ENCODE measurements around the gene CARD19.
A peak's percentile ranks its signal among the peaks of the same experiment; 100 is the strongest.

CARD19 gene, protein sequence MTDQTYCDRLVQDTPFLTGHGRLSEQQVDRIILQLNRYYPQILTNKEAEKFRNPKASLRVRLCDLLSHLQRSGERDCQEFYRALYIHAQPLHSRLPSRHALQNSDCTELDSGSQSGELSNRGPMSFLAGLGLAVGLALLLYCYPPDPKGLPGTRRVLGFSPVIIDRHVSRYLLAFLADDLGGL

DNA sequence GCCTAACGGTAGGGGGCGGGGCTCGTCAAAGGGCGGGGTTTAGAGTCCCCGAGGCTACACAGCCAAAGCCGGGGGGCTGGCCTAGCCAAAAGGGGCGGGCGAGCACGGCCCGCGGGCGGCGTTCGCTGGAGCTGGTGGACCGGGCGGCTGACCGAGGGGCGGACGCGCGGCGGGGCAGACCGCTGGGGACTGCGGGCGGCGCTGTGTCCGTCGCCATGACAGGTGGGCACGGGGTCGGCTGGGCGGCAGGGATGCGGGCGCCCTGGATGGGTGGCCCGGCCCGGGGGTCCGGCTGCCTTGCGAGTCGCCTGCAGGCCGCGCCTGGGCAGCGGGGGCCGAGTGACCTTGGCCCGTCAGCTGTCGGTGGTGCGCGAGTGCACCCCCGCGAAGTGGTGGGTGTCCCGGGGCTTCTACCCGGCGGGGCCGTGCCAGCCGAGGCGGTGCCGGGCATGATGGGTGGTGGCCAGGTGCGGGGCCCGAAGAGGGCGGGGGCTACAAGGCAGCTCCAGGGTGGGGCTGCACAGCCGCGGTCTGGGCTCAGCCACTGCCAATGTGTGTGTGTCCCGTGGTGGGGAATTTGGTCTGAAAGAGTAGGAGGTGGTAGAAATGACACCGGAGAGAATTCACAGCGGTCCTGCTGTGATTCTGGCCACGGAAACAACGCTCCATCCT, at the start of gene CARD19:
TSS of gene CARD19 (plus strand) at position 87 of the 672 bp plus-strand sequence. CDS start at position 216, 129 bp downstream.
- peak; percentile 15 for DNase-seq

DNA sequence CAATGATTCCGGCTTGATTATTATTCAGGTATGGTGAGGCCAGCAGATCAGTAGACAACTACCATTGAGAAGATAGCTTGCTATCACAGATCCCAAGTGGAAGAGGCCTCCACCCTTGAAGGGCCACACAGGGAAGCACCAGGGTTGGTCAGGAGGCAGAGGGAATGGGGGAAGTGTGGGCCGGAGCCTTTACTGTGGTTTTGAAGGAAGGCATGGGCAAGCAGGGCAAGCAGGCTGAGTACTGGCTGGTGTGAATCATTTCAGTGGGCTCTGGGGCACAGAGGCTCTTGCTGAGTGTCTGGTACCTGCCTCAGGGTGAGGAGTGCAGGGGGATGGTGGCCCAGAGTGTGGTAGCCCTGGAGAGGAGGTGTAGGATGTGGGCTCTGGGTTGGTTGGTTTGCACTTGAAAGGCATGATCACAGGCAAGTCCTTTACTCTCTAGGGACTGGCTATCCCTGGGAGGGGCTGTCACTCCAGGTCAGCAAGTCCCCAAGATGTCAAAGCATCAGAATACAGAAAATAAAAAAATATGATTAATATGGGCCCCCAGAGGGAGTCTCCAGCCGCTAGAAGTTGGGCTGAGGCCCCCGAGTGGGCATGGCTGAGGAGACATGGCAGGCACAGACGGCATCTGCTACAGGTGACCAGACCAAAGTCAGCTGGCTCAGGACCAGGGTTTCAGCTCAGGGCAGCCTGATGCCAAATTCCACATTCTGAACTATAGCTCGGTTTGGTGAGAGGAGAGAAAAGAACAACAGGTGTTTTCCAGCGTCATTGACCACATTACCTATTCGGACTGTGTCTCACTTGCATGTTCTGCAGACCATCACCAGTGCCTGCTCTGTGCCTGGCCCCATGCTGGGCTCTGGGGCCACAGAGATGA, 47.2 kb upstream of the CARD19 start:
- no peak for DNase-seq

DNA sequence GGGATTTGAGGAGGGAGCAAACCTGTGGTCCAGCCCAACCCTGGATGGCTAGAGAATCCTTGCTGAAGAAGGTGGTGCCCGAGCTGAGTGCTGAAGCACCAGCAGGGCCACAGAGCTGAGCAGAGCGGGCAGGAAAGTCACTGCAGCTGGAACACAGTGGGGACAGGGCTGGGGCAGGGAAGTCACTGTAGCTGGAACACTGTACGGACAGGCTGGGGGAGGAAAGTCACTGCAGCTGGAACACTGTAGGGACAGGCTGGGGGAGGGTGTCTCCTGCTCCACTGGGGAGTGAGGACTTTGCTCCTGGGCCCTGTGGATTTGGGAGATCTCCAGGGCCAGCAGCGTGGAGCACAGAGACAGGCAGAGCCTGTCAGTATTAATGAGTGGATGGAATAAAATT, 46.5 kb upstream of the CARD19 start:
- DNase-seq, result no peak

DNA sequence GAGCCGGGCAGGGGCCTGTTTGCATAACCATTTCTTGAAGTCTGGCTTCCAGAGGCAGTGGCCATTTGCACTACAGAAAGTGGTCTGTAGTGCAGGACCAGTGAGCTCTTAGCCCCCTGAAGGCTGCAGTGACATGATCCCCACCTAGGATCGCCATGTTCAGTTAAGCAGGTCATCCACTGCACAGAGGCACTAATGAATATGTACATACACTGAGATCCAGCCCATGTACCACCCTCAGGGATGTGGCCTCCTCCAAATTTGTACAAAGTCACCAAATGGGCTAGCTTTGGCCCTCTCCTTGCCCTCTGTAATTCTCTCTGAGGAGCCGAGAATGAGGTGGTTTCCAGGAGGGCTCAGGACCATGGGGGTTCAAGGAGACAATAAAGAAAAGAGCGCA, 45.8 kb upstream of the CARD19 start:
- DNase-seq, result no peak

DNA sequence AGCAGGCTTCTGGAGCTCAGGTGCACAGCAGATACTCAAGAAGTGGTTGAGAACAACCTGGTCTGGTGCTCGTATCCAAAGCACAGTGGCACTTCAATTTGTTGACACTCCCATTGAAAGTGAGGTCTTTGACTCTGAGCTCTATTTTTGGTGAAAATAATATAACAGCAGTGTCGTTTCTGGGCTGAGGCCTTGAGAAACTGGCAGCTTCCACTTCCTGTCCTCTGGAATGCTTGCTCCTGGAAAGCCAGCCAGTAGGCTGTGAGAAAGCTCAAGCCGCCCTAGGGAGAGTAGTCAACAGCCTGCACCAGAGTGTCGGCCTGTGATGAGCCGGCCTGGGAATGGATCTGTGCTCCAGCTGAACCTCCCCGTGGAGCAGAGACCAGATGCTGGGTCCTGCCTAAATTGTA, 44.3 kb upstream of the CARD19 start:
- peak; percentile 40 for DNase-seq

DNA sequence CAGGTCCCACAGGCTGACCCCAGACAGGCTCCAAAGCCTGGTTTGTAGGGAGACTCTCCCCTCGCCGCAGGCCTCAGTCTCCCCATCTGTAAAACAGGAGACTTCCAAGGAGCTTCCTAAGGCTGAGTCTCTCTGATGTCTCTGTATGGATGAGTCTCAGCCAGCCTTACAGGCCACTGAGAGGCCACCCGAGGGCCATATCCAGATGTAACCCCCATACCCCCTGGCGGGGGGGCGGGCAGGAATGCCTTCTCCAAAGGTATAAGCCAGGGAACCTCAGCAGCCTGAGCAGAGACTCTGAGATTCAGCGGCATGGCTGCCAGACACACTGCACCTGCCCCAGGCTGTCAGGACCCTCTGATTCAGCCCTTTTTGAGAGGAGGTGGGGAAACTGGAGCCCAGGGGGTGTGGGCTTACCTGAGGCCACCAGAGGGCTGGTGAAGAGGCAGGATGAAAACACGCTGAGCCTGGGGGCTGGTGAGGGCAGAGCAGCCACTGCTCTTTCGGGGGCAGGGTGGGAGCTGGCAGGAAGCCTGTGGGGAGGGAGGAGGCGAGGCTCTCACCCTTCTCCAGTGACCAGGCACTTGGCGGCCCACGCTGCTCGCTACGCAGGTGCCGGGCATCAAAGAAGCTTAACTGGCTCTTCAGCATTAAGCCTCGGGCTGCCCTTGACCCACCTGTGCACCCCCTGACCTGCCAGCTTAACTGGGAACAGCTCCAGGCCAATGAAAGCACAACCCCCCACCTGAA, 43.1 kb upstream of the CARD19 start:
- no peak for DNase-seq

DNA sequence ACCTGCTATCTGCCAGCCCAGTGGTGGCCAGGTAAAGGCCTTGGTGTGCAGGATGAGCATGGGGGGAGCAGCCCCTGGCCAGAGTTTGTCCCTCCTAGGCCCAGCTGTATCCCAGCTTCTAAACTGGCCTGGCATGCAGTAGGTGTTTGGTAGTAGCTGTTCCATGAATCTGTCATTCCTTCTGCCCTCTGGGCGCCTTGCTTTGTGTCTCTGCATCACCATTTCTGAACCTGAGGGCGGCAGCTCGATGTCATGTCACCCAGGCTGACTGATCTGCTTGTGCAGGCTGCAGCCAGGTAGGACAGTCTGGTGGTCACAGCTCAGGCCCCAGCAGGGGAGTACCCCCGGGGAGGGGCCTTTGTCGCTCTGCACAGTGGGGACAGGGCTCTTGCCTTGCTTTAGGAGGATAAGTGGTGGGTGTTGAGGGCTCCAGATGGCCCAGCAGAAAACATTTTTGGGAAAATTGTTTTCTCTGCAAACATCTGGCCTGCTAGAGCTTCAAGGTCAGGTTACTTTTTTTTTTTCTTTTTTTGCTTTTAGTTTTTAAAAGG, 42.2 kb upstream of the CARD19 start:
- no peak for DNase-seq

DNA sequence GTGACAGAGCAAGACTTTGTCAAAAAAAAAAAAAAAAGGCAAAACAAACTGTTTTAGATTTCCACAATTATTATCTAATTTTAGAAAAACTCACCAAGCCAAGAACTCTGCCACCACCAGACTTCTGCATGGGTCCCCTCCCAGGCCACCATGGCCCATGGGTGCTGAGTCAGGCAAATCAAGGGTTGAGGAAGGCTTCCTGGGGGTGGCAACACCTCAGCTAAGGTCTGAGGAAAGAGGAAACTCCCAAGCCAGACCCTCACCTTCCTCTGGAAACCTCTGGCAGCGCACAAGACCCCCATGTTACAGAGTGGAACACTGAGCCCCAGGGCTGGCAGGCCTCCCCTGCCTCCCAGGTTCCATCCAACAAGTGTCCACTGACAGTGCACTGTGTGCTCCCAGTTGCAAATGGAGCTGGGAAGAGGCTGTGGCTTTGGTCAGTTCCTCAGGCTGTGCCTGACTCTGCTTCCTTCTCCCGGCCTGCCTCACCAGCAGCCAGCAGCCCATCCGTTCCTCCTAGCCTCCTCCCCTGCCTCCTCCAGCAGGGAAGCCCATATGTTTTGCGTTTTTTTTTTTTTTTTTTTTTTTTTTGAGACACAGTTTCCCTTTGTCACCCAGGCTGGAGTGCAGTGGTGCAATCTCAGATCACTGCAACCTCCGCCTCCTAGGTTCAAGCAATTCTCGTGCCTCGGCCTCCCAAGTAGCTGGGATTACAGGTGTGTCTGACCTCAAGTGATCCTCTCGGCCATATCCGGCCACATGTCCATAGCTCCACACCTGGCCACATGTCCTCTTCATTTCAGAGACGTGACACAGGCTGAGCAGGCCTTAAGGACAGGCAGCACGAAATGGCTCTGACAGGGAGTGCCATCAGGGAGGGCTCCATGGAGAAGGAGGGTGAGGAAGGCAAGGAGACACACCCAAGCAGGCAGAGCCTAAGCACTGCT, 41.0 kb upstream of the CARD19 start:
- no peak for DNase-seq

DNA sequence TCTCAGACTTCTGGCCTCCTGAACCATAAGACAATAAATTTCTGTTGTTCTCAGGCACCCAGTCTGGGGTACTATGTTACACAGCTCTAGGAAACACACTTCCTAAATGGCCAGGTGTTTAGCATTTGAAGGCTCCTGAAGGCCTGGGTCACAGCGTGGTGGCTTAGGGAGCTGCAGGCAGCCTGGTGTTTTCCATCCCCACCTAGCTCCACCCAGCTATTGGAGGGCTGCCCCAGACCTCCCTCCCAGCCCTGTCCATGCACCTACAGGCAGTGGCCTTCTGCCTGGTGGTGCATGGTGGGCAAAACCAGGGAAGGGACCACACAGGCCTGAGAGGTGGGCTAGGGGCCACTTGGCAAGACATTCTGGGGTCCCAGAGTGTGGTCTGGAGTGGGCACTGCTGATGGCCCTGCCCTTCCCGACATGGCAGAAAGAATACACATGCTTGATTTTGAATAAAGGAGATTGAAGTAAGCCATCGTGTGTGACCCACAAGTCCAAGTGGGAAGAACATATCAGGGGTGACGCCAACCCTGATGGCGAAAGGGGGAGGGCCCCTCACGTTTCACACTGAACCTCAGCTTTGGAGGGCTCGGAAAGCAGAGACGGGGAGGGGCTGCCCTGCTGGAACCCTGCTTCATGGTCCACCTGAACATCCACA, 38.8 kb upstream of the CARD19 start:
- no peak for DNase-seq

DNA sequence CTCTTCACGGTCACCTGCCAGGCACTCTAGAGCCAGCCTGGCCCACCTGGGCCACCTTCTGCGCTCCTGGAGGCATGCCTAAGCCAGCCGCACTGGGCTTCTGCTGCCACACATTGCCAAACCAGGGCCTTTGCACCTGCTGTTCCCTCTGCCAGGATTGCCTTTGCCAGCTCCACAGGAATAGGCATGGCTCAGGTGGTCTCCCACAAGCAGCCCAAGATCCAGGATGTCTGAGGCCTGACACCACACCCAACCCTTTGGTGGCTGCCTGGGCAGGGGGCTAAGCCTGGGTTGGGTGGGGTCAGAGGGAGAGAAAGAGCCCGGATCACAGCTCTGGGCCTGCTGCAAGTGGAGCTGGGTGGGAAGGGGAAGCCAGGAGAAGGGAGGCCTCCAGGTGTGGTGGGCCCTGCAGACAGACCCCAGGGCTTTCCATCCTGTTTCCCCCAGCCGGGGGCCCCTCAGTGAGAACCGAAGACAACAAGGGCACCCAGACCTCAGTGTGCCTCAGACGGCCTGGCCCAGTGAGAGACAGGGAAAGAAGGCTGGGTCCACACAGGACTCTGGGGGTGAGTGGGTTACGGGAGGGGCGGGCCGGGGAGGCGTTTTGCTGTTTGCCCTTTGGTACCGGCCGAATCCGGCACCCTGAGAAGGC, 38.2 kb upstream of the CARD19 start:
- no peak for DNase-seq

DNA sequence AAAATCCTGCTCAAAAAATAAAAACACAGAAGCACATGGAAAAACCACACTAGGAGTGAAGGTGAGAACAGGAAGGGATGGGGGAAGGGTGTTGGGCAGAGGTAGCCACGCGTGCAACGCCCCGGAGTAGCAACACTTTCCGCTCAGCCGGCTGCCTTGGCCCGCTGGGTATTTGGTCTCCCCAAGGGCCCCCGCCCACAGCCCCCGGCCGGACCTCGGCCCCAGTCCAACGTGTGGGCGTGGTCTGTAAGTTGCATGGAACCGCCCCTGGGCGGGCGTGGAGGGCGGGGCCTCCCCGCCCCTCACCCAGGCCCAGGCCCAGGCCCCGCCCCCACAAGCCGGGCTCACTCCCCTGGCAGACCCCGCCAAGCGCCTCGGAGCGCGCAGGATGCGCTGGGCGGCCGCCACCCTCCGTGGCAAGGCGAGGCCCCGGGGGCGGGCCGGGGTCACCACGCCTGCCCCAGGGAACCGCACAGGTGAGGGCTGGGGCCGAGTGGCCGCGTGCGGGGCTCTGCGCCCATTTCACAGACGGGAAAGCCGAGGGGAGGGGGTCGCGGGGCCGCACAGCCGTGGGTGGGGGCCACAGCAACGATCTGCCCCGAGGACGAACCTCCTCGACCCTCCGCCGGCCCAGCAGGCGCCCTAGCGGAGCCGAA, 37.5 kb upstream of the CARD19 start, which contains the start of gene SUSD3:
TSS of gene SUSD3 (plus strand) at position 347 of the 656 bp plus-strand sequence. CDS start at position 389, 42 bp downstream.
- peak; percentile 36 for DNase-seq

DNA sequence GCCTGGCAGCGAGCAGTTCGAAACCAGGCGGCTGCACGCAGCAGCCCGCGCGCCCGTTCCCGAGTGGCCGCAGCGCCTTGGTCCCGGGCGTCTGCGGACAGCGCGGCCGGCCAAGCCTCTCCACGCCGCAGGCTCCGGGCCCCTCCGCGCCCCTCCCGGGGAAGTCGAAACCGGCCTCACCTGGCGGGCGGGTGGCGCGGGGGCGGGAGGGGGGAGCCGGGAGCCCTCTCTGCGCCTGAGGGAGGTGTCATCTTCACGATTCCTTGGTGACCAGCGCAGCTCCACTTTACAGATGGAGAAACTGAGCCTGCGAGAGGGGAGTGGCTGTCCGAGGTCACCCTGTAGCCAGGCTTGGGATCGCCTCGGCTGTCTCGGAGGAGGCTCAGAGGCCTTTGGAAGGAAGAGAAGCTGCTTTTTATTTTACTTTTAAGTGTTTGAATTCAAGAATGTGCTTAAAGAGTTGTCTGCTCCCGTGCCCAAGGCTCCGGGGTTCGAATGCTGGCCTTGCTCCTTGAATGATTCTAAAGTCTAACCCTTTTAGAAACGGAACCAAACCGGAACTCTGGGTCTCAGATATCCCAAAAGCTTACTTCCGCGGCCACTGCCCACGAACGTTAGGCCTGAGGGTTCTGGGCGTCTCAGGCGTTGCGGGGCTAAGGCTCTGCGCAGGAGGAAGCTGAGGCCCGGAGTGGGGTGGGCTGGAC, 36.9 kb upstream of the CARD19 start:
- DNase-seq, result no peak

DNA sequence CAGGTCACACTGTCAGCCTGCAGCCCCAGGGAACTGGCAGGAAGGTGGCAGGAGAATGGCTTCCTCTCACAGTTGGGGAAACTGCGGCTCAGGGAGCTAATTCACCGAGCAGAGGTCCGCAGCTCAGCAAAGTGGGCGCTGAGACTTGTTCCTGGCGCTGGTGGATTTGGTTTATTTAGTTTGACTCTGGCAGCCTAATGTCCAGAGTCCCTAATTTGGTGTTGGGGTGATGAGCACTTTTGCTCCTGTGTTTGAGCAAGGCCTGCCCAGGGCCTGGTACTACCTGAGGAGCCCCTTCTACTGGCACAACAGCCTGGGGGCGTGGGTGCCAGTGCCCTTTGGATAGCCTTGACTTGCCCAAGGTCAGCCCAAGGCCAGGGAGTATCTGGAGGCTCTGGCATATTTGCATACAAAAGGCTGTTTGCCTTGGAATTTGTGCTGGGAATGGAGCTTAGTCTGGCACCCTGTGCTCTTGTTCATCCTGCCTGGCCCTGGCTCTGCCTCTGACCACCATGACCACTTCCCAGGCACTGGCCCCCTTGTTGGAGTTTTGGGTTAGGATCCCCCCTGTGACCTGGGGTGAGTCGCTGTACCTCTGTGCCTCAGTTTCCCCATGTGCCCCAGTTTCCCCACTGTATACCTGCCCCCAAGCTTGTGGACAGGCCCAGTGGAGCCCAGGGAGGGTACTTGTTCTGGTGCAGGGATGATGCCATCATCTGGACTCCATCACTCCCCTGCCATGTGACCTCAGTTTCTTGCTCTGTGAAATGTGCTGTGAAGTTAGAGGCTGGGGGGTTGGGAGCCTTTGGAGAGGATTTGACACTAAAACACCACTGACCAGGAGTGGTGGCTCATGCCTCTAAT, 36.1 kb upstream of the CARD19 start:
- DNase-seq, result no peak

DNA sequence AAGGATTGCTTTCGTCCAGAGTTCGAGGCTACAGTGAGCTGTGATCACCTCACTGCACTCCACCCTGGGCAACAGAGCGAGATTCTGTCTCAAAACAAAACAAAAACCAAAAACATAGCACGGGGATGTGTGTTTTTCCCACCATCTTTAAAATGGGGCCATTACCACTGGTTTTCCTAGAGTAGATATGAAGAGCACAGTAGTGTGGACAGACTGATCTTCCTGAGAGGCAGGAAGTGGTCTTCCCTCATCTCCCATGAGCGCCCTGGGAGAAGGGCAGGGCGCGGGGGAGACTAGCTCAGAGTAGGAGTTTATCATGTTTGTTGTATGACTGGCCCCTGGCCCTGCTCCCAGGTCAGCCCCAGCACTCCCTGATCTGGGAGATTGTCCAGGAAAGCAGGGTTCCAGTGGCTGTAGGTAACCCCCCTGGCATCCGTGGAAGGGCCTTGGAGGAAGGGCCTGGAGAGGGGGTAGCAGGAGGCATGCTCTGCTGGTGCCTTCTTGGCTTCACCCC, 35.2 kb upstream of the CARD19 start:
- DNase-seq, result peak; percentile 77

DNA sequence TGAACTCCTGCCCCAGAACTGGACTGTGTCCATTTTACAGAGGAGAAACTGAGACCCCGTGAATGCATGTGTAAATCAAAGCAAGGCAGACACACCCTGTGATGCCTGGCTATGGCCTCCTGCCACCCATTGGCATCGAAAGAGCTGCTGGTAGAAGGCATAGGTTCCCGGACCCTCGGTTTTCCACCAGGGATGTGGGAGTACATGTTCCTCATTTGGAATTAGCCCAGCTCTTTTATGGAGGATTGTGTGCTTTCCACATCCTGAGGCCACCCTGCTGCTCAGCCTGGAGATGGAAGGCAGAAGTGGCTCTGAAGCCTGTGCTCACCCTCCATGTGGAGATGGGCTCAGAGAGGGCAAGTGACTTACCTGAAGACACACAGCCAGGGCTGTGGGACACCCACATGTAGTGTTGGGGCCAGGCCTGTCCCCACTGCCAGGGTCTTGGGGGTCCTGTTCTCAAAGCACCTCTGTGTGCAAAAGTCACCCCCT, 34.7 kb upstream of the CARD19 start:
- DNase-seq, result no peak

DNA sequence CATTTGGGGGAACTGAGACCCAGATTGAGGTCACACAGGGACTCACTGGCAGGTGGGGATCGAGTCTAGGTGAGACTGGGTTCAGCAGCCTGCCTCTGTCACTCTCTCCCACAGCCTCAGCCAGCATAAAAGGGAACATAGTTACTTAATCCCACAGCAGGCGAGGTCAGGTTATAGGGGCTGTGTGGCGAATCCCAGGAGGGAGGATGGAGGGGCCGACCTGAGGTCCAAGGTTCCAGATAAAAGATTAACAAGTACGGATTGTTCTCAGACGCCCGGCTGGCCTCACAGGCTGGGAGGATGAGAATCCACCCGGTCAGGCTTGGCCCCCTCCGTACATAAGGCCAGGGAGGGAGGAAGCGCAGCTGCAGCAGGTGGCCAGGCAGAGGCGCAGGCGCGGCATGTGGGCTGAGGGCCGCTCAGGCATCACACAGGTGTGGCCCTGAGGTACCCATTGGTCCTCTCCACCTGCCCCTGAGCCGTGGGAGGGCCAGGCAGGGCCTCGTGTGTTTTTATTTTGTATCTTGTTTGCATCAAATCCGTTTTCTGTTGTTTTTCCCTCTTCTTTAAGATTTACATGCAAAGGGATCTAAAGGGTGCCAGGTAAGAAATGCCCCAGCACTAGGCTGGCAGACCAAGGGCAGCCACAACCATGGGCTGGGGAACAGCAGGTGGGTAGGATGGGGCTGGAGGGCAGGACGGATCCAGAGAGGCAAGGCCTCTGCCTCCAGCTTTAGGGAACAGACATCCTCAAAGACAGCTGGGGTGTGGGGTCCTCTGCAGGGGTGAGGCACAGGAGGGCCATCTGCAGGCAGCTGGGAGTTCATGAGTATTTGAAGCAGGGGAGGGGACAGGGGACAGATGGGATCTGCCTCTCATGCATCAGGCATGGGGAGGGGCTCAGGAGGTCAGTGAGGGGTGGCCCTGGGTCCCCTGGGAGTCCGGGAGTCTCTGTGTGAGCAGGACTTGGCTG, 33.9 kb upstream of the CARD19 start:
- no peak for DNase-seq

Measured in fibroblast of skin of right biceps (primary cell).